GM19438 (cell line): ENCODE measurements around the gene CASKIN2.

Experiments used
- ATAC-seq: cut with Tn5 transposase; IDR thresholded peaks from one replicate; pipeline ENCODE4 v1.9.1; 2021; ENCODE audit warnings: low read depth; ENCODE audit not compliant: unreplicated experiment

The CASKIN2 gene

GRCh38 chr17:75506888-75507287 lies 8.4 kb downstream of the CASKIN2 start:
- no peak for ATAC-seq

GRCh38 chr17:75506134-75506533 lies 9.2 kb downstream of the CASKIN2 start:
- no peak for ATAC-seq

GRCh38 chr17:75505640-75506039 lies 9.7 kb downstream of the CASKIN2 start:
- no peak for ATAC-seq

GRCh38 chr17:75505152-75505409 lies 10.3 kb downstream of the CASKIN2 start:
- ATAC-seq, result no peak

- ATAC-seq, result no peak
Observed at GRCh38 chr17:75504347-75505151, 10.8 kb downstream of the CASKIN2 start.

- ATAC-seq, result no peak
Observed at GRCh38 chr17:75503976-75504346, 11.4 kb downstream of the CASKIN2 start.

GRCh38 chr17:75503337-75503950 lies 11.9 kb downstream of the CASKIN2 start:
- ATAC-seq, result no peak

- ATAC-seq, result no peak
Observed at GRCh38 chr17:75502721-75503329, 12.5 kb downstream of the CASKIN2 start.

- no peak for ATAC-seq
Observed at GRCh38 chr17:75502072-75502720, 13.1 kb downstream of the CASKIN2 start.

- ATAC-seq, result no peak
Observed at GRCh38 chr17:75501378-75502071, 13.8 kb downstream of the CASKIN2 start.

GRCh38 chr17:75500419-75501216 lies 14.7 kb downstream of the CASKIN2 start:
- ATAC-seq, result no peak

GRCh38 chr17:75499313-75500022 lies 15.9 kb downstream of the CASKIN2 start:
- ATAC-seq, result no peak

GRCh38 chr17:75498726-75499213 lies 16.6 kb downstream of the CASKIN2 start:
- ATAC-seq, result no peak

- no peak for ATAC-seq
Observed at GRCh38 chr17:75498039-75498725, 17.2 kb downstream of the CASKIN2 start.

GRCh38 chr17:75496005-75496404 lies 19.3 kb downstream of the CASKIN2 start:
- ATAC-seq, result no peak

GRCh38 chr17:75494326-75494877 lies 20.9 kb downstream of the CASKIN2 start:
- no peak for ATAC-seq

GRCh38 chr17:75493476-75494129 lies 21.7 kb downstream of the CASKIN2 start:
- ATAC-seq, result no peak

- no peak for ATAC-seq
Observed at GRCh38 chr17:75492555-75493168, 22.7 kb downstream of the CASKIN2 start.
